ENCODE data around the gene ARHGAP26. TPM values are rescaled to one million over a fixed set of nuclear protein-coding genes. Genes with fewer than 3 reads are reported as not detected.

Gene ARHGAP26
- total and polyA plus RNA-seq, 2 of the 4 experiments (the other 2 are of a cell fraction) = 0.54 to 0.56 TPM

DNA sequence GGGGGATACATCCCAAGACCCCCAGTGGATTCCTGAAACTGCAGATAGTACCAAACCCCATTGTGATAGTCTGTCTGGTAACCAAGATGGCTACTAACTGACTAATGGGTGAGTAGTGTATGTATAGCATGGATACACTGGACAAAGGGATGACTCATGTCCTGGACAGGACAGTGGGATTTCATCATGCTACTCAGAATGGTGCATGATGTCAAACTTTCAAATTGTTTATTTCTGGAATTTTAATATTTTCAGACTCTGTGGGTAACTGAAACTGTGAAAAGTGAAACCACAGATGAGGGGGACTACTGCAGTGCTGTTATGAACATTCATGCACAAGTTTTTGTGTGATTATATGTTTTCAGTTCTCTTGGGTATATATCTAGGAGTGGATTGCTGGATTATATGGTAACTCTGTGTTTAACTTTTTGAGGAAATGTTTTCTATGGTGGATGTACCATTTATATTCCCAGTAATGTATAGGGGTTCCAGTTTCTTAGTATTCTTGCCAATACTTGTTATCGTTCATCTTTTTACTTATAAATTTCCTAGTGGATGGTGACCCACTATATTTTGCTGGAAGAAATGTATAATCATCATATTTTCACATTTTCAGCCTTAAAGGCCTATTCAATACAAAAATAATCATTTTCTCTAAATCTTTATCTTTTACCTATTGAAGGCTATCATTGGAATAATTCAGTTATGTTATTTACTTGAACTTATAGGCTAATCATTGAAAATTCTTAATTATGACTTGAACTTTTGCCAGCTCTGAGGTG is 492.4 kb downstream of the ARHGAP26 start:
- dilution Hi-C loops (cut with HindIII; ENCODE audit: low sequenced_read_pairs, unreplicated experiment) (no loop called here), intact Hi-C loops (cut with micrococcal nuclease) (loop anchor here (1.0 to 5.0 kb wide), 2 partner anchors 120 to 138 kb away; no protein-coding TSS in a partner anchor), in situ Hi-C loops (cut with MboI; ENCODE audit: low sequenced_read_pairs) (no loop called here)
- H3K4ac ChIP-seq (ENCODE audit: low read depth, low read length) = 0 out of 2 replicates have a peak overlapping the region, but pooled peaks have one; percentile 23
- no peak overlapping the region for H3K9ac ChIP-seq (ENCODE audit: low read depth, low read length)
- peak overlapping the region; percentile 32; the same call in 1 of the 2 replicates for H3K4me2 ChIP-seq (ENCODE audit: low read depth, low read length)
- H4K91ac ChIP-seq (ENCODE audit: insufficient read depth, low read depth, low read length) = no peak overlapping the region
- H3K79me1 ChIP-seq (ENCODE audit: low read depth in 1 of 2, low read length in 2 of 2) = no peaks in the 10 kb centered on the region; a peak in 1 of 4 replicates
- peak overlapping the region; percentile 81 for H2BK5ac ChIP-seq (ENCODE audit: low read depth, low read length, poor library complexity, severe bottlenecking)
- H3K27ac ChIP-seq (ENCODE audit: insufficient read depth, low read length) = no peak overlapping the region
- POLR2A ChIA-PET (ENCODE audit: unreplicated experiment) = no interaction called here
- H2AK9ac ChIP-seq (replicated peaks; ENCODE audit: low read depth, low read length, poor library complexity) = no peak overlapping the region
- peaks cover 2% of the 10 kb centered on the region; the same call in 1 of the 2 replicates for H3K9me1 ChIP-seq (ENCODE audit: insufficient read depth, low read length)
- WGBS, 2 experiments (ENCODE audit: extremely low coverage in 2 of 2, insufficient read length in 1 of 2) = no CpG with 5 or more reads among the region's 1 CpG
- ATAC-seq (ENCODE audit: low read depth) (peak; percentile 86), DNase-seq (peak; percentile 99)
- no peak overlapping the region for H4K5ac ChIP-seq (ENCODE audit: low read depth, low read length)
- no peaks in the 10 kb centered on the region for H4K20me1 ChIP-seq (ENCODE audit: insufficient read depth, low read length)
- H3K4me1 ChIP-seq (ENCODE audit: control insufficient read depth, insufficient read depth, low read length) = peaks cover 6% of the 10 kb centered on the region; the same call in 1 of the 2 replicates
- no peaks in the 10 kb centered on the region for H3K36me3 ChIP-seq (ENCODE audit: control insufficient read depth, insufficient read depth, low read length)
- BruUV-seq (replicated peaks) = no TSS peak
- CTCF ChIA-PET = no interaction called here
- H3K27me3 ChIP-seq (ENCODE audit: control insufficient read depth, insufficient read depth, low read length) = no peaks in the 10 kb centered on the region
- no peak overlapping the region for H2AFZ ChIP-seq (replicated peaks; ENCODE audit: low read length, poor library complexity)
- H2BK15ac ChIP-seq (ENCODE audit: low read depth, low read length) = no peak overlapping the region
- peak overlapping the region in 1 of 2 experiments; percentile 45; a peak in 2 of 4 replicates for H4K8ac ChIP-seq (ENCODE audit: low read depth in 2 of 2, low read length in 2 of 2)
- H2AK5ac ChIP-seq (ENCODE audit: low read depth, low read length) = no peak overlapping the region
- H3K18ac ChIP-seq (ENCODE audit: low read depth, low read length) = peak overlapping the region; percentile 10; the same call in 1 of the 2 replicates
- no peaks in the 10 kb centered on the region for H3K9me3 ChIP-seq (ENCODE audit: control insufficient read depth, insufficient read depth, low read length)
- peak overlapping the region; percentile 22; the same call in 1 of the 2 replicates for H2BK20ac ChIP-seq (ENCODE audit: low read depth, low read length)
- peak overlapping the region; percentile 25; the same call in 1 of the 2 replicates for H3K23ac ChIP-seq (ENCODE audit: low read depth, low read length)
- no peak overlapping the region for H3K4me3 ChIP-seq (ENCODE audit: insufficient read depth, low read depth, low read length)
- no peak overlapping the region for H3K14ac ChIP-seq (replicated peaks; ENCODE audit: low read depth, low read length)
- peak overlapping the region; percentile 45; the same call in 1 of the 2 replicates for H2BK120ac ChIP-seq (ENCODE audit: low read depth, low read length)
- no peak overlapping the region; the same call in 1 of the 2 replicates for H3K56ac ChIP-seq (ENCODE audit: extremely low read depth, insufficient read depth, low read length)
- TF ChIP-seq SMC3 (IDR thresholded peaks at IDR 0.05; ENCODE audit: low read depth, low read length) = no peak
- no peak for TF ChIP-seq RFX5 (IDR thresholded peaks at IDR 0.05; ENCODE audit: low read depth, low read length)
- TF ChIP-seq CHD1 (IDR thresholded peaks at IDR 0.05; ENCODE audit: low read depth, low read length) = no peak
- TF ChIP-seq FOS (IDR thresholded peaks at IDR 0.05; ENCODE audit: low read depth, low read length) = peak; percentile 98
- TF ChIP-seq RCOR1 (IDR thresholded peaks at IDR 0.05; ENCODE audit: insufficient replicate concordance, low read length) = peak; percentile 19
- TF ChIP-seq, protein P1, sequence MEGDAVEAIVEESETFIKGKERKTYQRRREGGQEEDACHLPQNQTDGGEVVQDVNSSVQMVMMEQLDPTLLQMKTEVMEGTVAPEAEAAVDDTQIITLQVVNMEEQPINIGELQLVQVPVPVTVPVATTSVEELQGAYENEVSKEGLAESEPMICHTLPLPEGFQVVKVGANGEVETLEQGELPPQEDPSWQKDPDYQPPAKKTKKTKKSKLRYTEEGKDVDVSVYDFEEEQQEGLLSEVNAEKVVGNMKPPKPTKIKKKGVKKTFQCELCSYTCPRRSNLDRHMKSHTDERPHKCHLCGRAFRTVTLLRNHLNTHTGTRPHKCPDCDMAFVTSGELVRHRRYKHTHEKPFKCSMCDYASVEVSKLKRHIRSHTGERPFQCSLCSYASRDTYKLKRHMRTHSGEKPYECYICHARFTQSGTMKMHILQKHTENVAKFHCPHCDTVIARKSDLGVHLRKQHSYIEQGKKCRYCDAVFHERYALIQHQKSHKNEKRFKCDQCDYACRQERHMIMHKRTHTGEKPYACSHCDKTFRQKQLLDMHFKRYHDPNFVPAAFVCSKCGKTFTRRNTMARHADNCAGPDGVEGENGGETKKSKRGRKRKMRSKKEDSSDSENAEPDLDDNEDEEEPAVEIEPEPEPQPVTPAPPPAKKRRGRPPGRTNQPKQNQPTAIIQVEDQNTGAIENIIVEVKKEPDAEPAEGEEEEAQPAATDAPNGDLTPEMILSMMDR (conservative IDR thresholded peaks at IDR 0.05; ENCODE audit: low read depth, low read length) = no peak
- TF ChIP-seq MAZ (IDR thresholded peaks at IDR 0.05; ENCODE audit: borderline replicate concordance, low read depth, low read length) = no peak
- no peak for TF ChIP-seq NFE2L2 (IDR thresholded peaks at IDR 0.05; ENCODE audit: low read depth, low read length)
- no peak for TF ChIP-seq MXI1 (IDR thresholded peaks at IDR 0.05; ENCODE audit: borderline replicate concordance, low read depth, low read length)
- TF ChIP-seq RAD21 (IDR thresholded peaks at IDR 0.05; ENCODE audit: low read length) = peak; percentile 9; the same call in 1 of the 2 replicates
- TF ChIP-seq MAFK (IDR thresholded peaks at IDR 0.05; ENCODE audit: low read depth, low read length) = 0 out of 2 replicates have a peak, but pooled peaks have one; percentile 6
- TF ChIP-seq, protein P2, sequence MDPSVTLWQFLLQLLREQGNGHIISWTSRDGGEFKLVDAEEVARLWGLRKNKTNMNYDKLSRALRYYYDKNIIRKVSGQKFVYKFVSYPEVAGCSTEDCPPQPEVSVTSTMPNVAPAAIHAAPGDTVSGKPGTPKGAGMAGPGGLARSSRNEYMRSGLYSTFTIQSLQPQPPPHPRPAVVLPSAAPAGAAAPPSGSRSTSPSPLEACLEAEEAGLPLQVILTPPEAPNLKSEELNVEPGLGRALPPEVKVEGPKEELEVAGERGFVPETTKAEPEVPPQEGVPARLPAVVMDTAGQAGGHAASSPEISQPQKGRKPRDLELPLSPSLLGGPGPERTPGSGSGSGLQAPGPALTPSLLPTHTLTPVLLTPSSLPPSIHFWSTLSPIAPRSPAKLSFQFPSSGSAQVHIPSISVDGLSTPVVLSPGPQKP (IDR thresholded peaks at IDR 0.05; ENCODE audit: borderline replicate concordance, low read depth, low read length) = no peak
- TF ChIP-seq, protein P3, sequence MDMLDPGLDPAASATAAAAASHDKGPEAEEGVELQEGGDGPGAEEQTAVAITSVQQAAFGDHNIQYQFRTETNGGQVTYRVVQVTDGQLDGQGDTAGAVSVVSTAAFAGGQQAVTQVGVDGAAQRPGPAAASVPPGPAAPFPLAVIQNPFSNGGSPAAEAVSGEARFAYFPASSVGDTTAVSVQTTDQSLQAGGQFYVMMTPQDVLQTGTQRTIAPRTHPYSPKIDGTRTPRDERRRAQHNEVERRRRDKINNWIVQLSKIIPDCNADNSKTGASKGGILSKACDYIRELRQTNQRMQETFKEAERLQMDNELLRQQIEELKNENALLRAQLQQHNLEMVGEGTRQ (IDR thresholded peaks at IDR 0.05; ENCODE audit: low read depth, low read length) = no peak
